ENCODE results near the gene TUBG2.
A peak's percentile ranks its signal among the peaks of the same experiment; 100 is the strongest.

Gene TUBG2

DNA sequence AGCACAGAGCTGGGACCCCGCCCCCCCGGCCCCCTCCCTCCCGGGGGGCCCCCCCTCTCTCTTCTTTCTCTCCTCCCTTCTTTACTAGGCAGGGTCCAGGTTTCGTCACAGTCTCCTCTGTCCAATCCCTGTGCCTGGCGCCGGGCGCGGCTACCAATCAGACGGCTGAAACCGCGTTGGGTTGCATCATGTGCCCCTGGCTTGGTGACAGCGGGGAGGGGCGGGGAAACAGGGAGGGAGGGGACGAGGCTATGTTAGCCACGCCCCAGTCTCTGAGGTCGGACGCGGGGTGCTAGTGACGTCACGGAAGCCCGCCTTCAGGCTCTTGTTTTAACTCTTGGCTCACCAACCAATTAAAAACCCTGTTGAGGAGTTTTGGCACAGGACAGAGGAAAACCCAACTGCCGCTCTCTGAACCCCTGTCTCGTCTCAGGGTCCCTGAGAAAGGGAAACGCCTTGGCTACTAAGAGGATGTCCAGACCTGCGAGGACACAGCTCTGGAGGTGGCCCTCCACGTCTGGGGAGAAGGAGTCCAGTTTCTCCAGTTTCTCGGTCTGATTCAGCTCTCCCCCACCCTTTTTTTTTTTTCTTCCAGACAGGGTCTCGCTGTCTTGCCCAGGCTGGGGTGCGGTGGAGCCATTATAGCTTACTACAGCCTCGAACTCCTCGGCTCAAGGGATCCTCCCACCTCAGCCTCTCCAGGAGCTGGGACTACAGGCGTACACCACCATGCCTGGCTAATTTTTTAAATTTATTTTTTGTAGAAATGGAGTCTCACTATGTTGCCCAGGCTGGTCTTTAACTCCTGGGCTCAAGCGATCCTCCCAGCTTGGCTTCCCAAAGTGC is 18.2 kb downstream of the TUBG2 start:
- peak; percentile 98 for DNase-seq (ENCODE audit: low spot score)

DNA sequence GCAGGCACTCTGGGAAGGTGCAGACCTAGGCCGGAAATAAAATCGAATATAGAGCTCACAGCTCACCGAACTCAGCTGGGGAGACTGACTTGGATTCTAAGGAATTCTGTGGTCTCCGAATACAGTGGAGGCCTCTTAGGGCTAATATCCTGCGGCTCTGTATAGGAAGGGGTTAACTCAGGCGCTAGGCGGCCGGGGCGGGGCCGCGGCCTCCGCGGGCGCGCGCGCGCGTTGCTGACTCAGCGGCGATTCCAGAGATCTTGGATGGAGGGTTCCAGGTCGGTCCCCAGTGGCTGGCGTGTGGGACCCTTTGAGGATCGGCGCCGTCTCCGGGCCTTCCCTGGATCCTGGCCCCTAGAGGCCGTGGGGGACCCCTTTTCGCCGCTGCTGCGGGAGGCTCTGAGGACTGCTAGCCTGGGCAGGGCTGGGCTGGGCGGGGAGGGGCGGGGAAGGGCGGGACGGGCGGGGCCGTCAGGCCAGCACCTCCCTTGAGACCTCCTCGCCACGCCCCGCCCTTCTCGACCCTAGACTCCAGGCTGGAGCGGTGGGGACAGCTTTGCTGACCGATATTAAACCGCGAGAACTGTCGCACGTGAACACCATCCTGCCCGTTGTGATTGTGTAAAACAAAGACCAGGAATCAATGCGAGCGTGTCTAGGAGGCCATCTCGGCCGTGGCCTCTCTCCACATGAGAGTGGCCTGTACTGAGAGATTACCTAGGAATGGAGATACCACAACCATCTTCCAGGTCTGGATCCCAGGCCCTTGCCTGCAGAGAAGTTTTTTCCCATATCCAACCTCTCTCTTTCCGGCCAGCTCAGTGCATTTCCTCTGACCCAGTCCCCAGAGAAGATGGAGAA is 19.1 kb downstream of the TUBG2 start:
- peak; percentile 69 for DNase-seq (ENCODE audit: low spot score)

DNA sequence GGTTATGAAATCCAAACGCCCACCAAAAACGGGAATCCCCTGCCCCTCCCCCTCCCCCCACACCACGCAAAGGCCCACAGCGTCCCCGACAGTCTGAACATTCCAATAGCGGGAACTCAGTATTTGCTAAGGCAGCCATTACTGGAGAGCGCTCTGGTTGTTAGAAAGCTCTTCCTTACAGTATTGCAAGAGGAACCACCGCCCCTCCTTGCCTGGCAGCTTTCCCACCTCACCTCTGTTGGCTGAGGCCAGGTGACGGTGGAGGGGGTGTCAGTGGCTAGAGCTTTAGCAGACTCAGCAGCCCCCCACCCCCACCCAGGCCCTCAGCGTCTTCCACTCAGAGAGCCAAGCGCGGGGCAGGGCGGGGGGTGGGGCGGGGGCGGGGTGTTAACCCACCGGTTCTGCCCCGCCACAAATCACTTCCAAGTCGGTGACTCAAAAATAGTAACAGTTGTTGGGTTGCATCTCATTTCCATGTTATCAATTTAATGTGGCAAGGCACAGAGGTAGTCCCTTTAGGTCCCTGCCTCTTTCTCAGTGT is 19.9 kb downstream of the TUBG2 start:
- peak; percentile 34 for DNase-seq (ENCODE audit: low spot score)

DNA sequence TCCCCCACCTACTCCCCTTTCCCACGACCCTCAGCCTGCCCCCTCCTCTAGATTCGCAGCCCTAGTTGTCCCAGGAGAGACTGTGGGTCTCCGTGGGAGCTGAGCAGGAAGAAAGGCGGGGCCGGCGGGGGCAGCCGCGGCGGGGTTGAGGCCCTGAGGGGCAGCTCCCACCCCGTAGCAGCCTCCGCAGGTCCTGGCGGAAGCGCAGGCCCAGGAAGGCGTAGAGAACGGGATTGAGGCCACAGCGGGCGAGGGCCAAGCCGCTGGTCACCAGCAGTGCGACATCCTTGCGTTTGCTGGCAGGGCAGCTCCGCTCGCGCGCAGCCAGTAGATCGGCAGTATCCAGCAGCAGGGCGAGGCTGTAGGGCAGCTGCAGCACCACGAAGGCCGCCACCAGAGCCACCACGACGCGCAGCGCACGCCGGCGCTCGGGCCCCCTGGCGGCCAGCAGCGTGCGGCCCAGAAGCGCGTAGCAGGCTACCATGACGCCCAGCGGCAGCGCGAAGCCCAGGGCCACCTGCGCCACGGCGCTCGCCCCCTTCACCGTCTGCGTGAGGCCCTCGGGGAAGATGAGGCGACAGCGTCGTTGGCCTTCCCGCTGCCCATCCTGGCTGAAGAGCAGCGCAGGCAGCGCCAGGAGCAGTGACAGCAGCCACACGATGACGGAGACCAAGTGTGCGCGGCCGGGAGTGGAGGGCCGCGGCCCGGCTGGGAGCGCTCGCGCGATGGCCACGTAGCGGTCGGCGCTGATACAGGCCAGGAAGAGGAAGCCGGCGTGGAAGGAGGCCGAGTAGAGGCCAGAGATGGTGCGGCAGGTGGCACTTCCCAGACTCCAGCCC is 20.6 kb downstream of the TUBG2 start:
- peak; percentile 76 for DNase-seq (ENCODE audit: low spot score)

DNA sequence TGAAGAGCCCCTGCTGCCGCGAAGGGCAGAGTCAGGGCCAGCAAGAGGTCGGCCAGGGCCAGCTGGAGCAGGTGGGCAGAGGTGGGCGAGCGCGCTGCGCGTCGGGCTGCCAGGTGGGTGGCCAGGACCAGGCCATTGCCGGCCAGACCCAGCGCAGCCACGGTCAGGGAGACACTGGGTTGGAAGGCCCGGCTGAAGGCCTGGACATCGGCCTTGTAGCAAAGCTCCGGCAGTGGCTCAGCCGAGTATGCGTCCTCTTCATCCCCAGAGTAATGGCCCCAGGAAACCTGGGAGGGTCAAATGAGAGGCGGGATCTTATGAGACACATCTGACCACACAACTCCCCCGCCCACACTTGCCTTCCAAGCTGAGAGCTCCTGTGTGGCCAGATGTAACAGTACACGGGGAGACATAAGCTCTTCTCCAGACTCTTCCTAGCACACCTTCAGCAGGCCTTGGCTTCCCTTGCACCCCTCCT is 21.3 kb downstream of the TUBG2 start:
- no peak for DNase-seq (ENCODE audit: low spot score)

DNA sequence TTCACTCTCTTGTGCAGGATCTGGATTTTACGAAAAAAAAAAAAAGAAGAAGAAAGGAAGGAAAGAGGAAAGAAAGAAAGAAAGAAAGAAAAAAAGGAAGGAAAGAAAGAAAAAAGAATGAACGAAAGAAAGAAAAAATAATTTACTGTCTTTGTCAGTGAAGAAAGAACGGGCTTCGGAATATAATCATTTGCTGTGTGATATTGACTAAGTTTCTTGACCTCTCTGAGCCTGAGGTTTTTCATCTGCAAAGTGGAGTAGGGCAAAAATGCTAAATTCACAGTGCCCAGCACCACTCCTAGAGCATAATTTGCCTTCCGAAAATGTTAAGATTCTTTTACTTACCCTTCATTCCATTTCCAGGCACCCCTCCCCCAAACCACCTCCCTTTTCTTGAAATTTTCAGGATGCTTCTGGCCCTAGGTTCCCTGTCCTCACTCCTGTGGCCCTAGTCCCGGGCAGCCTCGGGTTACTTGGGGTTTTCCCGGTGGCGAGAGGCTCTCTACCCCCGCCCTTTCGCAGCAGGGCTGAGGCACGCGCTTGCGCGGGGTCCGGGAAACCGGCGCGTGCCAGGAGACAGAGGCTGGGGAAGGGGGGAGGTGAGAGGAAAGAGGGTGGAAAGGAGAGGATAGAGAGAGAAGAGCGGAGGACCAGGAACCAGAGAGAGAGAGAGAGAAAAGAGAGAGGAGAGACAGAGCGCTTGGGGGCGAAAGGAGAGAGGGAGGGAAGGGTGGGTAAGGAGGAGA is 23.1 kb downstream of the TUBG2 start, which contains the start of gene CNTNAP1:
TSS of gene CNTNAP1 (plus strand) at position 556 of the 746 bp plus-strand sequence. CDS start 299 bp downstream, outside the sequence.
- DNase-seq (ENCODE audit: low spot score) = no peak

DNA sequence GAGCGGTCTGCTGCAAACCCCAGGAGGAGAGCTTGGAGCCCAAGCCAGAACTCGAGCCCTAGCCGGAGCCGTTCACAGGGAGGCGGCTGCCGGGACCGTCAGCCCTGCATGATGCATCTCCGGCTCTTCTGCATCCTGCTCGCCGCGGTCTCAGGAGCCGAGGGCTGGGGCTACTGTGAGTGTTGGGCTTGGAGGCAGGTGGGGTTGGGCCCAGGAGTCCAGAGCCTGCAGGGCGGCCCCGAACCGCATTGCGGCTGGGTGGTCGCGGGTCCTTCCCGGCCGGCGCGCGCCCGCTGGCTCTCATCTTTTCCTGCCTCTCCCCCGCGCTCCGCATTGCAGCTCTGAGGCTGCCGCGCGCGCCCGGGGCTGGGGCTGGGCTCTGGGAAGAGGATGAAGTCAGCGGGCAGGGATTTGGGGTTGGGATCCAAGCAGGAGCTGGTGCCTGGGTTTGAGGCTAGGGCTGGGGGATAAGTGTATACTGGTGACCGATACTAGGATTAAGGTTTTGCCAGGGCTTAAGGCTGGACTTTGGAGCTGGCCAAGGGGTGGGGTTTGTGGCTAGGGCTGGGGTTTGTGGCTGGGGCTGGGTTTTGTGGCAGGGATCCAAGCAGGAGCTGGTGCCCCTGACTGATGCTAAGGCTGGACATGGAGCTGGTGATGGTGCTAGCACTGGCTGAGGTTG is 23.8 kb downstream of the TUBG2 start:
- DNase-seq (ENCODE audit: low spot score) = no peak

DNA sequence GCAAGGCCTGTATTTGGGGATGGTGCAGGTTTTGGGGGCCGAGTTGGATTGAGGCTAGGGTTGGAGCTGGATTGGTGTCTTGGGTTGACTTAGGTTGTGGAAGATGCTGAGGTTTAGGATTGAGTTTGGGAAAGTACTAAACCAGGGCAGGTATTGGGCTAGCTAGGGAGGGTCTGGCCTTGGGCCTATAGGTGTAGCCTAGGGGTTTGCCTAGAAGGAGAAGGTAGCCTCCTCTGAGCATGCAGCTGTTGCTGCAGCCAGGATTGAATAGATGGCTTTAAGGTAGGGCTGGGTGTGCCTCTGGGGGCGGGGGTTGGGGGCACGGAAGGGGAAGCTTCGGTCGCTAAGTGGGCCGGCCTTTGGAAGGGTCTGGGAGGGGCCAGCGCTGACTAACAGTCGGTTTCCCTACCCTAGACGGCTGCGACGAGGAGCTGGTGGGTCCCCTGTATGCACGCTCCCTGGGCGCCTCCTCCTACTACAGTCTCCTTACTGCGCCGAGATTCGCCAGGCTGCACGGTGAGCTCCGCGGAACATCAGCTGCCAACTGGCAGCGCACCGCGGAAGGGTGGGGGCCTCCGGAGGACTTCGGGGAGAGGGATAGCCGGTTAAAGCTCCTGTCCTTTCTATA is 24.4 kb downstream of the TUBG2 start:
- no peak for DNase-seq (ENCODE audit: low spot score)

DNA sequence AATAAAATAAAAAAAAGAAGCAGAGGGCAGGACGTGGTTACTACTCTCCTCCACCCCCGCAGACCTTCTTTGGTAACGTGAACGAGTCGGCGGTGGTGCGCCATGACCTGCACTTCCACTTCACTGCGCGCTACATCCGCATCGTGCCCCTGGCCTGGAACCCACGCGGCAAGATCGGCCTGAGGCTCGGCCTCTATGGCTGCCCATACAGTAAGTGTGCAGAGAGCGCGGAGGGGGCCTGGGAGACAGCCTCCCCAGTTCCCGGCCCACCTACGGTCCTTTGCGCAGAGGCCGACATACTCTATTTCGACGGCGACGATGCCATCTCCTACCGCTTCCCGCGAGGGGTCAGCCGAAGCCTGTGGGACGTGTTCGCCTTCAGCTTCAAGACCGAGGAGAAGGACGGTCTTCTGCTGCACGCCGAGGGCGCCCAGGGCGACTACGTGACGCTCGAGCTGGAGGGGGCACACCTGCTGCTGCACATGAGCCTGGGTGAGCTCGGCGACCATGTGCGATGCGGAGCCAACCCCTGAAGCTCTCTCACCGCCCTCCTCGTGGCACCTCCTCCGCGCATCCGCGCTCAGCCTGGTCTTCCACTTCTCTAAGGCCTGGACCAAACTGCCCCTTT is 26.0 kb downstream of the TUBG2 start:
- no peak for DNase-seq (ENCODE audit: low spot score)

DNA sequence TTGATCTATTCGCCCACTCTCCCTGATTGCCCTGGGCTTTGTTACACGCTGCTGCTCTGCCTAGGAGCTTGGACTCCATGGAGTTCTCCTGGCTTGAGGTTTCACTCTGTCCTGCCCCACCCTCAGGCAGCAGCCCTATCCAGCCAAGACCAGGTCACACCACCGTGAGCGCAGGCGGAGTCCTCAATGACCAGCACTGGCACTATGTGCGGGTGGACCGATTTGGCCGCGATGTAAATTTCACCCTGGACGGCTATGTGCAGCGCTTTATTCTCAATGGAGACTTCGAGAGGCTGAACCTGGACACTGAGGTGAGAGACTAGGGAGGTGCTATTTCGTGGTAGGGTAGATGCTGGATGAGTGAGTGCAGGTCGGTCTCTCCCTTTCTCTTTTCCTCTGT is 26.7 kb downstream of the TUBG2 start:
- DNase-seq (ENCODE audit: low spot score) = no peak

DNA sequence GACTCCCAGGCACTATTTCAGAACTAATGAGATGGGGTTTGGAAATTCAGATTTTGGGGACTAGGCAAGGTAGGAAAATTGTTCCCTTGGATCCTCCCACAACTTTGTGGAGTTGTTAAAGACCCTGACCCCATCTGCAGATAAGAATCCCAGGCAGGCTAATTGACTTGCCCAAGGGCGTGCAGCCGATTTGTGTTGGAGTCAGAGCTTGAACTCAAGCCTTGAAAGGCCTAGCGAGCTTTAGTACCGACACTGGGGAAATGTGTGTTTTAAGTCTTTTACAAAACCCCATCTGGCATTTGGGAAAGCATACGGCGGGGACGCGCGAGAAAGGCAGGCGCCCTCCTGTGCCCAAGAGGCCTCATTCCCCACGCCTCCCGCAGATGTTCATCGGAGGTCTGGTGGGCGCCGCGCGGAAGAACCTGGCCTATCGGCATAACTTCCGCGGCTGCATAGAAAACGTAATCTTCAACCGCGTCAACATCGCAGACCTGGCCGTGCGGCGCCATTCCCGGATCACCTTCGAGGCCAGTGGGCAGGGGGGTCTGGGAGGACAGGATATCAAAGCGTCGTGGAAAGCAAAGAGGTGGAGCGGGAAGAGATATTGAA is 27.5 kb downstream of the TUBG2 start:
- DNase-seq (ENCODE audit: low spot score) = no peak

DNA sequence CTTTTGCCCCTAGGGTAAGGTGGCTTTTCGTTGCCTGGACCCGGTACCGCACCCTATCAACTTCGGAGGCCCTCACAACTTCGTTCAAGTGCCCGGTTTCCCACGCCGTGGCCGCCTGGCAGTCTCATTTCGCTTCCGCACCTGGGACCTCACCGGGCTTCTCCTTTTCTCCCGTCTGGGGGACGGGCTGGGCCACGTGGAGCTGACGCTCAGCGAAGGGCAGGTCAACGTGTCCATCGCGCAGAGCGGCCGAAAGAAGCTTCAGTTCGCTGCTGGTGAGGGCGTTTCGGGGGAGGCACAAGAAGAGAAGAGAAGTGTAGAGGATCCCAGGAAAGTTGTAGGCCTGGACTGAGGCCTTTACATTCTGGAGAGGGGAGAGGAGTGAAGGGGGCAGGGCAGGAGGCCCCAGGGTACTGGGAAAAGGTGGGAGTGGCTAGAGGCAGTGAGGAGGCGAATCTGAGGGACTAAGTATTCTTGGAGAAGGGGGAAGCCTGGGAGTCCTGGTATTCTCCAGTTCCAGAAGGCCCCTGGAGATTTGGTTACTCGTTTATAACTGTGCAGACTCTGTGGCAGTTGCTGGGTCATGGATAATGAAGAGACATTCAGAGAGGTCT is 28.7 kb downstream of the TUBG2 start:
- no peak for DNase-seq (ENCODE audit: low spot score)

DNA sequence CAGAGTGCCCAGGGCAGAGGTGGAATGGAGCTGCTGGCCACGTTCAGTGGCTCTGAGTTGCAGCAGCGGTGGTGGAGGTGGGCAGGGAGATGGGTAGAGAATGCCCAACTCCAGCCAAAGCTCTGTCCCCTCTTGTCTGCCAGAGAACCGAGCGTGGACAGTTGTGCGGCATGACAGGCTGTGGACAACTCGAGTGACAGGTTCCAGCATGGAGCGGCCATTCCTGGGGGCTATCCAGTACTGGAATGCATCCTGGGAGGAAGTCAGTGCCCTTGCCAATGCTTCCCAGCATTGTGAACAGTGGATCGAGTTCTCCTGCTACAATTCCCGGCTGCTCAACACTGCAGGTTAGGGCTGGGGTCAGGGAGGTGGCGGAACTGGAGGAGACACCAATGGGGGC is 31.5 kb downstream of the TUBG2 start:
- no peak for DNase-seq (ENCODE audit: low spot score)

DNA sequence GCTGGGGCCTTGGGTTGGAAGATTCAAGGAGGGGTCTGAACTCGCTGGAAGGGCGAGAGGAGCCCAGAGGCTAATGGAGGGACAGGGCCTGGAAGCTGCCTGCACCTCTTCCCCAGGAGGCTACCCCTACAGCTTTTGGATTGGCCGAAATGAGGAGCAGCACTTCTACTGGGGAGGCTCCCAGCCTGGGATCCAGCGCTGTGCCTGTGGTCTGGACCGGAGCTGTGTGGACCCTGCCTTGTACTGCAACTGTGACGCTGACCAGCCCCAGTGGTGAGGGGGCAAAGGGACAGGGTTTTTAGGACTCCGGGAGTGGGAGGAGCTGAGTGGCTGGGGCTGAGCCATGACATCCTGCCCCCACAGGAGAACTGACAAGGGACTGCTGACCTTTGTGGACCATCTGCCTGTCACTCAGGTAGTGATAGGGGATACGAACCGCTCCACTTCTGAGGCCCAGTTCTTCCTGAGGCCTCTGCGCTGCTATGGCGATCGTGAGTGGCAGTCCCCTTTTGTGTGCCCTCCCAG is 32.0 kb downstream of the TUBG2 start:
- DNase-seq (ENCODE audit: low spot score) = no peak

DNA sequence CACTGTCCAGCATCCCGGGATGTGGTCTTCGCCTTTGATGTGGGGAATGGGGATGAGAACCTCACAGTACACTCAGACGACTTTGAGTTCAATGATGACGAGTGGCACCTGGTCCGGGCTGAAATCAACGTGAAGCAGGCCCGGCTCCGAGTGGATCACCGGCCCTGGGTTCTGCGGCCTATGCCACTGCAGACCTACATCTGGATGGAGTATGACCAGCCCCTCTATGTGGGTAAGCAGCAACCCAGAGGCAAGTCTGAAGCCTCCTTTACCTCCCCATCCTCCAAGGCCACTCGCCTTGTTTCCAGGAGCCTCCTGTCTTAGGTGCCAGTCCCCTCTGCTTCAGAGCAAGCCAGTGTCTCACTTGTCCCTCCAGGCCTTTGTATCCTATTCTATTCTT is 33.4 kb downstream of the TUBG2 start:
- no peak for DNase-seq (ENCODE audit: low spot score)

DNA sequence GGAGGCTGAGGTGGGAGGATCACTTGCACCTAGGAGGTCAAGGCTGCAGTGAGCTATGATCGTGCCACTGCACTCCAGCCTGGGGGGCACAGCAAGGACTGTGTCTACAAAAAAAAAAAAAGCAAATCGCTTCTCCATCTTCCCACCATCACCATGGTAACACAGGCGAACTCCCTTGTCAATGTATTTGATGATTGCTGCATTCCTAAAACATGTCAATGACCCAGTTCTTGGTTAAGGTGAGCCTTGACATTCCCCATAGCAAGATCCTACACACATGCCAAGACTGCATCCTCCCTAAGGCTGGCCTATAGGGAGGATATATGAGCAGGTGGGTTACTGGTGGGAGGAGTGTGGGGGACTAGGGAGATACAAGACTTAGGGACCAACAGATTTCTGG is 35.4 kb downstream of the TUBG2 start:
- no peak for DNase-seq (ENCODE audit: low spot score)

DNA sequence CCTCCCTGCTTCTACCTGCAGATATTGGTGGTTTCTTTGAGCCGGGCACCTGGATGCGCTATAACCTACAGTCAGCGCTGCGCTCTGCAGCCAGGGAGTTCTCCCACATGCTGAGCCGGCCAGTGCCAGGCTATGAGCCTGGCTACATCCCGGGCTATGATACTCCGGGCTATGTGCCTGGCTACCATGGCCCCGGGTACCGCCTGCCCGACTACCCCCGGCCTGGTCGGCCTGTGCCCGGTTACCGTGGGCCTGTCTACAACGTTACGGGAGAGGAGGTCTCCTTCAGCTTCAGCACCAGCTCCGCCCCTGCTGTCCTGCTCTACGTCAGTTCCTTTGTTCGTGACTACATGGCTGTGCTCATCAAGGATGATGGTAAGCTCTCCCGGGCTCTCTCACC is 36.4 kb downstream of the TUBG2 start:
- no peak for DNase-seq (ENCODE audit: low spot score)

DNA sequence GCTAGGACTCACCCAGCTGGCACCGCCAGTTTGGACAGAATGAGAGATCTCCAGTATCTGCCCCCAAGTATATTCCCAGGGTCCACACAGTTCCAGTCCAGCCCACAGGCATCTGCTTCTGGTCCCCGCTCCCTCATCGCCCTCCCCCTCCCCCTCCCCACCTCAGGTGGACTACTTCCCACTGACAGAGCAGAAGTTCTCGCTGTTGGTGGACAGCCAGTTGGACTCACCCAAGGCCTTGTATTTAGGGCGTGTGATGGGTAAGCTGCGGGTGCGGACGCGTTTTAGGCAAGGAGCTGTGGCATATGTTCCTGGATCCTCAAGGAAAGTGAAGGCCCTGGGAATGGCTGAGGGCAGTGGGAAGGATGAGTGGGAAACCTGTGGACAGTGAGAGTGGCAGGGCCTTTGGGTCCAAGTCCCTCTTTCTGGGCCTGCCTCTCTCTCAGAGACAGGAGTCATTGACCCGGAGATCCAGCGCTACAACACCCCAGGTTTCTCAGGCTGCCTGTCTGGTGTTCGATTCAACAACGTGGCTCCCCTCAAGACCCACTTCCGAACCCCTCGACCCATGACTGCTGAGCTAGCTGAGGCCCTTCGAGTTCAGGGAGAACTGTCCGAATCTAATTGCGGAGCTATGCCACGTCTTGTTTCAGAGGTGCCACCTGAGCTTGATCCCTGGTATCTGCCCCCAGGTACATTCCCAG is 38.2 kb downstream of the TUBG2 start:
- no peak for DNase-seq (ENCODE audit: low spot score)
